GM19372 (cell line): ENCODE results near the gene RAD21L1.
A peak's percentile ranks its signal among the peaks of the same experiment; 100 is the strongest.
"Not testable (repeated sequence)": the region's sequence is repeated elsewhere in the genome, so short reads cannot be mapped to it uniquely, and the experiment has no call there.

Experiments
- ATAC-seq: cut with Tn5 transposase; IDR thresholded peaks from one replicate; pipeline ENCODE4 v1.9.1; 2021; ENCODE audit warnings: mild to moderate bottlenecking, low read depth, moderate library complexity; ENCODE audit not compliant: unreplicated experiment

Gene RAD21L1

GRCh38 chr20:1224205-1224890 lies 1.5 kb upstream of the RAD21L1 start:
- ATAC-seq: no peak

DNA sequence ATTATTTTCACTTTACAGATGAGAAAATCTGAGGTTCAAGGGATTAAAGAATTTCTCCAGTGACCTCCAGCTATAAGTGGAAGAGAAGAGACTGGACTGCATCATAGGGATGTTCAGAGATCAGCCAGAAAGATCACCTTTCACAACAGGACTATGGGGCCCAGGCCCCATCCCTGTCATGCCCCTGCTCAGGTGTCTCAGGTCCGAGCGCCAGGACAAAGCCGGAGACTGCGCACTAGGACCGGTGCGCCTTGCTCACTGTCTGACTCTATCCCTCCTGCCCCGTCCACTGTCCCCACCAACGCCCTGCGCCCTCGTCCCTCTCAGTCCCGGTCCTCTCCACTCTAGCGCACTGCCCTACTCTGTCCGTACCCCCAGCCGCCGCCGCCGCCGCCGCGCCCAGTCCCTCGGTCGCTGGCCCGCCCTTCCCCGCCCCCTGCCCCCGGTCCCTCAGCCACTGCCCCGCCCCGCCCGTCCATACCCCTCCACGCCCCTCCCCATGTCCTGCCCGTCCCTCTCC lies 521 bp upstream of the RAD21L1 start:
- ATAC-seq: no peak

- no peak for ATAC-seq
Observed at GRCh38 chr20:1229541-1229940, 3.7 kb downstream of the RAD21L1 start.

- no peak for ATAC-seq
Observed at GRCh38 chr20:1232286-1233111, 6.7 kb downstream of the RAD21L1 start.

GRCh38 chr20:1240549-1240948 lies 14.7 kb downstream of the RAD21L1 start:
- no peak for ATAC-seq

DNA sequence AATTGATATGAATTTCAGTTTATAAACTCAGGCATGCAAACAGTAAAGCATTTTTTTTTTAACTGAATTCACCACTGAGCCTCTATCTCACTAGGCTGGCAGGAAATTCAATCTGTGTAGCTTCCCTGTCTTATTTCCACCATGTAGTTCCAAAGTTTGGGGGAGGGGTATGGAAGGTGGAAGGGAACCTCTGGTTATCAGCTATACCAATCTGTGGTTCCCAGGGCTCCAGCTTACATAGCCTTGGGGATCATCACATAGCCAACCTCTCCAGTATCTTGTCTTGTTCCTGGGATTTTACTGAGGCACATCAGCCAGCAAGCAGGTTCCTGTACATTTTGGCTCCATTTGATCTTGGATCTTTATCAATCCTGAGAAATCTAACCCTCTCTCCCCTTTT lies 15.6 kb downstream of the RAD21L1 start:
- no peak for ATAC-seq

GRCh38 chr20:1242099-1242498 lies 16.3 kb downstream of the RAD21L1 start:
- ATAC-seq: no peak

GRCh38 chr20:1242530-1242929 lies 16.7 kb downstream of the RAD21L1 start:
- ATAC-seq: no peak

DNA sequence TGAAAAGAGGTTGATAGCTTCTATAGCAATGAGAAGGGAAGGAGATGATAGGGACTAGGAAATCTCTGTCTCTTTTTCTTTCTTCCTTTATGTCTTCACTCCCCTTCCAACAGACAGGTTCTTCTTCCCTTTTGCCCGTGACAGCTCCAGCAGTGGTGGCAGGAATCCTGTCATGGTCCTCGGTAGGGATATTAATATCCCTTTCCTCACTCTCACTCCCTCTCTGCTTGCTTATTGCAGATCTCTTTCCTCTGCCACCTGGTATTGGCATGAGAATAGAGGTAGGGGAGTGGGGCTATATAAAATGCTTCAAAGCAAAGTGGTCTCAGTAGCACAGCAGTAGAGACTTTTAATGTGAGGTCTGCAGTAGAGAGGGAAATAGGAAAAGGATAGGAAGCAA lies 19.7 kb downstream of the RAD21L1 start:
- no peak for ATAC-seq

DNA sequence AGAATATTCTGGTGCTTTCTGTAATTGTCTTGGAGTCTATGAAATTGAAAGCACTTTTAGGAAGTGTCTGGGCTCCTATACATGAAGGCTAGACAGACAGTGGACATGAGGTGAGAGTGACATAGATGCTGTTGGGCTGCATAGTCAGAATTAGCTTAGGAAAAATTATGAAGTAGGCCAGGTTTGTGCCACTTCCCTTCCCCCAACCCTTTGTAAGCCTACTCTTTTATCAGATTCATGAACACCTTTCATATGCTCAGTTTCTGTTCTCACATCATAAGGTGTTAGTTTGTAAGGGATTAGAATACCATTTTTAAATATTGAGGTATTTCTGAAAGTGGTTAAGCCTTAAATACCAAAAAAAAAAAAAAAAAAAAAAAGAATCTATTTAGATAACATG lies 21.8 kb downstream of the RAD21L1 start:
- no peak for ATAC-seq

DNA sequence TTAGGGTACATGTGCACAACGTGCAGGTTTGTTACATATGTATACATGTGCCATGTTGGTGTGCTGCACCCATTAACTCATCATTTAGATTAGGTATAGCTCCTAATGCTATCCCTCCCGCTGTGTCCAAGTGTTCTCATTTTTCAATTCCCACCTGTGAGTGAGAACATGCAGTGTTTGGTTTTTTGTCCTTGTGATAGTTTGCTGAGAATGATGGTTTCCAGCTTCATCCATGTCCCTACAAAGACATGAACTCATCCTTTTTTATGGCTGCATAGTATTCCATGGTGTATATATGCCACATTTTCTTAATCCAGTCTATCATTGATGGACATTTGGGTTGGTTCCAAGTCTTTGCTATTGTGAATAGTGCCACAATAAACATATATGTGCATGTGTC lies 24.4 kb downstream of the RAD21L1 start:
- ATAC-seq: not testable (repeated sequence)

DNA sequence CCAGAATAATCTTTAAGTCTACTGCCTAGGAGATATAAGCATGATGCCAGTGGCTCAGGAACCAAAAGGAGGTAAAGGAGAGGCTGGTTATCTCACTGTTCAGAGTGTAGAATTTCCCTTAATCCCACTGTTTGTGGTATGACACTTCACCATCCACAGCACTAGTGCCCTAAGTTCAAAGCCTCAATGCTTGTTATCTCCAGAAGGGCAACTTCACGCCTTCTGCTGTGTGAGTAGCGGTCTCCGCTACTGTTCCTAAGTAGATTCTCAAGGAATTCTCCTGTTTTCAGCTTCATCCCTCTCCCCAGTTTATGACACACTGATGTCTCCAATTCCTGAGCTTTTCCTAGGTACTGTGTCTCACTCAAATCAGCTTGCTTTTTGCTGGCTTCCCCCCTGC lies 26.6 kb downstream of the RAD21L1 start:
- ATAC-seq: no peak

DNA sequence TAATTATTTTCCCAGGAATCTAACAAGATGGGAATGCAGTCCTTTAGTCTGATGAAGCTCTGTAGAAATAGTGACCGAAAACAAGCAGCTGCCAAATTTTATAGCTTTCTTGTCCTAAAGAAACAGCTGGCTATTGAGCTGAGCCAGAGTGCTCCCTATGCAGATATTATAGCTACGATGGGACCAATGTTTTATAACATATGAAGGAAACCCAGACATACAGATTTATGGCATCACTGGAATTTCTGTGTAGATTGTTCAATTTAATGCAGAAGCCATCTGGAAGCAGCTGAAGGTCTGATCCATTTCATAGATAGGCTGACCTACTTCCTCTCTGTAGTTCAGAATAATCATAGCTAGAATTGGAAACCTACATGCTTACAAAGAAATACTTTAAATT lies 28.4 kb downstream of the RAD21L1 start:
- no peak for ATAC-seq

DNA sequence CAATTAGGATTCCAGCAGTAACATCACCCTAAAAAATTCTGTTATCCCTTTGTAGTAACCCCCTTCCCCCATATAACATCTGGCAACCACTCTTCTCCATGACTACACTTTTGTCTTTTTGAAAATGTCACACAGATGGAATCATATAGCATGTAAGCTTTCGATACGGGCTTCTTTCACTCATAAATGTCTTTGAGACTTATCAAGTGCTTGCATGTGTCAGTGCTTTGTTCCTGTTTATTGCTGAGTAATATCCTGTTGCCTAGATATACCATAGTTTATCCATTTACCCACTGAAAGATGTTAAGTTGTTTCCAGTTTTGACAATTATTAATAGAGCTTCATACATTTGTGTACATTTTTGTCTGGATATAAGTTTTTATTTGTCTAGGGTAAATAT lies 29.8 kb downstream of the RAD21L1 start:
- ATAC-seq: no peak

- ATAC-seq: no peak
Observed at GRCh38 chr20:1263853-1264252, 38.0 kb downstream of the RAD21L1 start.

DNA sequence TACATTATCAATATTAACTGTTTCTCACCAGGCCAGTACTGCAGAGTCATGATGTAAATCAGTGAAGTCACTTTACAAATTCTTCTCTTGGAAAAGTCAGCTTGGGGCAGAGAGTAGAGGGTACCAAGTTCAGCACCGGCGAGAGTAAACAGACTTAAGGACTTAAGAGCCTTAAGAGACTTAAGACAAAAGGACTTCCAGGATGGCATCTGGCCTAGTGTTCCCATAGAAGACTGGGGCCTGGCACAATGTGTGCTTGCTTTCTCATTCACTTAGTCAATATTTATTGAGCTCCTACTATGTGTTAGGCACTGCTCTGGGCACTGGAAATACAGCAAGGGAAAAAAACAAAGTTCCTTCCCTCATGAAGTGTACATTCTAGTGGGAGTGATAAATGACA lies 38.9 kb downstream of the RAD21L1 start:
- ATAC-seq: no peak

GRCh38 chr20:1265226-1265915 lies 39.5 kb downstream of the RAD21L1 start:
- ATAC-seq: no peak

DNA sequence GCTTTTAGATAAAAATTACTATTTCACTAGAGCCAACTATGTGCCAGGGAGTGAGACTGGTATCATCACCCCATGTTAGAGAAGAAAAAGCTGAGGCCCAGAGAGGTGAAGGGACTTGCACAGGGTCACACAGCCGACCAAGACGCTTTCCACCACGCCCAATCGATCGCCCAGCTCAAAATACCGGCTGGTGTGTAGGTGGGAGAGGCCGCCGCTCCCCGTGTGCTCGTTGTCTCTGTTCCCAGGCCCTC lies 40.0 kb downstream of the RAD21L1 start:
- no peak for ATAC-seq

DNA sequence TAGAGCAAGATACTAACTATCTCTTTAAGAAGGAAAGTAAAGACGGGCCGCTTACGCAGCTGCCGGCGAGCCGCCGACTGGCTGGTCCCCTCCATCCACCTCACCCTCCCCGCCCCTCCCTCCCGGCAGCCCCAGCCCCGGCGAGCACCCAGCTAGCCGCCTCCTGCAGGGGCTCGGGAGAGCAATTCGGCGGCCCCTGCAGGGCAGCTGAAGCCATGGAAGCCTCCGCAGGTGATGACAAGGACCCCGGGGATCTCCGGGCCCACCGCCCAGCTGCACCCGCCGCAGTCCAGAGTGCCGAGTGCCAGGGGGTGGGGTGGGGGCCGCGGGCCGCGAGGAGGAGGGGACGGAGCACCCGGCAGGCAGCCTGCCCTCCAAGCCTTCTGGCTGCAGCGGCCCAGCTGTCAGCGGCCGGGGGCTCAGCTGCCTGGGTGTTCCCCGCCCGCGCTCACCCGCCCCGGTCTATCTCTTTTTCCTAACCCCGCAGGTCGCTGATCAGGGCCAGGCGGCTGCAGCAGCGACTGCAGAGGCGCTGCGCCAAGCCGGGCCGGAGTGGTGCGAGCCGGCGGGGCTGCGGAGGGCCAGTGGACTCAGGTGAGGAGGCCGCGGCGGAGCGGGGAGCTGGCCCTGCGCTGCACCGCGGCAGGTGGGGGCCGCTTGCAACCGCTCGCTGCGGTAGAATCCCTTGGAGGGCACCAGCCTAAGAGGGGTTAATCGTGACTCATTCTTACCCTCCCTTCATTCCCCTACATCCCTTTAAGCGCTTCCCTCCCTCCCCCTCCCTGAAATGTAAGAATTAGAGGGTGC lies 40.5 kb downstream of the RAD21L1 start, which contains the start of gene SNPH:
Gene SNPH (plus strand): TSS at position 128 of the 807 bp plus-strand sequence. CDS start 29,946 bp downstream, outside the sequence.
- peak; percentile 81 for ATAC-seq

GRCh38 chr20:1267161-1267560 lies 41.3 kb downstream of the RAD21L1 start:
- no peak for ATAC-seq
